Sigmoid colon (tissue), 4 donors: Measurements from ENCODE around the gene DIAPH1.

Experiments
- EP300 ChIP-seq, 4 donors: sonication (generic); formaldehyde crosslinking; IDR thresholded peaks; one replicate each; pipeline ENCODE4 v1.6.1; 2017; ENCODE audit warnings: antibody characterized with exemption in 4 of 4
- POLR2A ChIP-seq, 2 donors: fragments of 450-650 bp; IDR thresholded peaks; one replicate each; pipeline ENCODE4 v1.6.1; 2016; ENCODE audit warnings: antibody characterized with exemption in 2 of 2, mild to moderate bottlenecking in 2 of 2, moderate library complexity in 2 of 2
- POLR2AphosphoS5 ChIP-seq, 4 donors: sonication (generic); formaldehyde crosslinking; IDR thresholded peaks; one replicate each; pipeline ENCODE4 v1.6.1; 2017; ENCODE audit warnings: antibody characterized with exemption in 4 of 4
- TF ChIP-seq, protein P1 (sequence below), 4 experiments: fragments of 450-650 bp in 3 of 4; fragments of 200-600 bp in 1 of 4; IDR thresholded peaks; one replicate each; pipeline ENCODE4 v1.5.1; 2016 to 2019; ENCODE audit warnings: antibody characterized with exemption in 4 of 4, mild to moderate bottlenecking in 3 of 4, moderate library complexity in 2 of 4

DNA sequence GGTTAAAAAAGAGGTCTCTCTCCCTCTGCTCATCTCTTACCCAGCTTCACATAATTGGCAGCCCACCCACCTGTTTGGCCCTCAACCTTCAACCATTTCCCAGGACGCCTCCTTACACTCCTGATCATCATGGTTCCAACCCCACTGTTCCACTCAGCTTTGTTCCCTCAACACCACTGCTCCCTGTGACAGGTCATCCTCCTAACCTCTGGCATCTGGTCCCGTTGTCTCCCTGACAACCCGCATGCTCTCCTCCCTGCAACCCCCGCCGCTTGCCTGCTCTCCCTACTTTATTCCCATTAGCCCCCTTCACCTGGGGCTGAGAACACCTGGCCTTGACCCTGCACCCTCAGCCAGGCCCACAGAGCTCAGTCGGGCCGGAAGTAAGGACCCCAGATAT lies 117.0 kb downstream of the DIAPH1 start:
- TF ChIP-seq, protein P1, sequence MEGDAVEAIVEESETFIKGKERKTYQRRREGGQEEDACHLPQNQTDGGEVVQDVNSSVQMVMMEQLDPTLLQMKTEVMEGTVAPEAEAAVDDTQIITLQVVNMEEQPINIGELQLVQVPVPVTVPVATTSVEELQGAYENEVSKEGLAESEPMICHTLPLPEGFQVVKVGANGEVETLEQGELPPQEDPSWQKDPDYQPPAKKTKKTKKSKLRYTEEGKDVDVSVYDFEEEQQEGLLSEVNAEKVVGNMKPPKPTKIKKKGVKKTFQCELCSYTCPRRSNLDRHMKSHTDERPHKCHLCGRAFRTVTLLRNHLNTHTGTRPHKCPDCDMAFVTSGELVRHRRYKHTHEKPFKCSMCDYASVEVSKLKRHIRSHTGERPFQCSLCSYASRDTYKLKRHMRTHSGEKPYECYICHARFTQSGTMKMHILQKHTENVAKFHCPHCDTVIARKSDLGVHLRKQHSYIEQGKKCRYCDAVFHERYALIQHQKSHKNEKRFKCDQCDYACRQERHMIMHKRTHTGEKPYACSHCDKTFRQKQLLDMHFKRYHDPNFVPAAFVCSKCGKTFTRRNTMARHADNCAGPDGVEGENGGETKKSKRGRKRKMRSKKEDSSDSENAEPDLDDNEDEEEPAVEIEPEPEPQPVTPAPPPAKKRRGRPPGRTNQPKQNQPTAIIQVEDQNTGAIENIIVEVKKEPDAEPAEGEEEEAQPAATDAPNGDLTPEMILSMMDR (IDR thresholded peaks at IDR 0.05) = no peak
- TF ChIP-seq POLR2AphosphoS5 (IDR thresholded peaks at IDR 0.05) (no peak), POLR2A (IDR thresholded peaks at IDR 0.05) (no peak), EP300 (IDR thresholded peaks at IDR 0.05) (no peak)
